GM21515 (cell line): ENCODE data around the gene CHEK2.
"Not testable (repeated sequence)": the region's sequence is repeated elsewhere in the genome, so short reads cannot be mapped to it uniquely, and the experiment has no call there.

Experiments used
- ATAC-seq: cut with Tn5 transposase; IDR thresholded peaks from one replicate; pipeline ENCODE4 v1.9.1; 2021; ENCODE audit not compliant: unreplicated experiment

The CHEK2 gene

GRCh38 chr22:28693041-28693760, 48.4 kb downstream of the CHEK2 start:
- not testable (repeated sequence) for ATAC-seq

- ATAC-seq: not testable (repeated sequence)
These were observed 51.8 kb downstream of the CHEK2 start for GRCh38 chr22:28689796-28690195.

GRCh38 chr22:28682966-28683365, 58.7 kb downstream of the CHEK2 start:
- ATAC-seq: not testable (repeated sequence)

- not testable (repeated sequence) for ATAC-seq
These were observed 60.7 kb downstream of the CHEK2 start for GRCh38 chr22:28680813-28681490.

- not testable (repeated sequence) for ATAC-seq
These were observed 61.9 kb downstream of the CHEK2 start, which contains the start of gene TTC28 for GRCh38 chr22:28679611-28680287. TTC28 (minus strand) TSS chr22:28679840; CDS start chr22:28679723, 117 bp downstream.

GRCh38 chr22:28678778-28679610, 62.6 kb downstream of the CHEK2 start:
- not testable (repeated sequence) for ATAC-seq

GRCh38 chr22:28678170-28678569, 63.5 kb downstream of the CHEK2 start:
- ATAC-seq: not testable (repeated sequence)

- no peak for ATAC-seq
These were observed 67.5 kb downstream of the CHEK2 start for GRCh38 chr22:28674121-28674563.

- ATAC-seq: no peak
These were observed 70.9 kb downstream of the CHEK2 start for GRCh38 chr22:28670756-28671155.

GRCh38 chr22:28670161-28670560, 71.5 kb downstream of the CHEK2 start:
- no peak for ATAC-seq

- ATAC-seq: no peak
These were observed 72.2 kb downstream of the CHEK2 start for GRCh38 chr22:28669387-28669786.

- ATAC-seq: not testable (repeated sequence)
These were observed 78.1 kb downstream of the CHEK2 start for GRCh38 chr22:28663569-28663942.

GRCh38 chr22:28658448-28658847, 83.2 kb downstream of the CHEK2 start:
- no peak for ATAC-seq

GRCh38 chr22:28656181-28656580, 85.4 kb downstream of the CHEK2 start:
- ATAC-seq: no peak

GRCh38 chr22:28650463-28650862, 91.2 kb downstream of the CHEK2 start:
- no peak for ATAC-seq

GRCh38 chr22:28648792-28649191, 92.8 kb downstream of the CHEK2 start:
- no peak for ATAC-seq

- ATAC-seq: no peak
These were observed 94.4 kb downstream of the CHEK2 start for GRCh38 chr22:28647216-28647615.

GRCh38 chr22:28639321-28639720, 102.3 kb downstream of the CHEK2 start:
- no peak for ATAC-seq
